ENCODE data around the gene UNC79. TPM values are rescaled to one million over a fixed set of nuclear protein-coding genes. Genes with fewer than 3 reads are reported as not detected.

UNC79 gene
- total RNA-seq, 1 experiment from 2014 or later: 0.05 TPM

GRCh38 chr14:93709249-93709648 is 278.5 kb downstream of the UNC79 start:
- in situ Hi-C loops (cut with HindIII; ENCODE audit: low pct_unique_long_range_greater_than_20kb, low sequenced_read_pairs) (no loop called here), intact Hi-C loops (cut with micrococcal nuclease; ENCODE audit: unreplicated experiment) (no loop called here)
- Histone ChIP-seq H3K4me3 (ENCODE audit: low read depth in 2 of 2, low read length in 2 of 2) (no peak overlapping the region), H3K36me3 (ENCODE audit: control insufficient read depth, insufficient read depth, low read length) (no peaks in the 10 kb centered on the region), H3K4me1 (ENCODE audit: control insufficient read depth, insufficient read depth, low read length) (no peaks in the 10 kb centered on the region), H3K27me3 (ENCODE audit: control insufficient read depth, insufficient read depth, low read length) (no peaks in the 10 kb centered on the region), H3K9me3 (ENCODE audit: control insufficient read depth, insufficient read depth, low read depth, low read length) (no peaks in the 10 kb centered on the region), H3K27ac (ENCODE audit: low read length) (no peak overlapping the region)
- ChIA-PET CTCF (no interaction called here), POLR2A (no interaction called here)
- ATAC-seq: no peak
- no peak for DNase-seq (ENCODE audit: low read depth, low spot score)
- BruUV-seq (replicated peaks): no TSS peak
- TF ChIP-seq POLR2AphosphoS5 (IDR thresholded peaks at IDR 0.05; ENCODE audit: low read depth, low read length): no peak
- no peak for TF ChIP-seq REST (IDR thresholded peaks at IDR 0.05; ENCODE audit: insufficient read depth in 1 of 2, low read depth in 2 of 2, low read length in 1 of 2)
- TF ChIP-seq SIN3A (IDR thresholded peaks at IDR 0.05; ENCODE audit: borderline replicate concordance, insufficient read depth, low read depth, low read length): no peak
- no peak for TF ChIP-seq TCF7L2 (IDR thresholded peaks at IDR 0.05; ENCODE audit: low read depth, low read length)
- no peak for TF ChIP-seq CTCF (IDR thresholded peaks at IDR 0.05)

- Histone ChIP-seq H3K27ac (ENCODE audit: low read length) (no peak overlapping the region), H3K9me3 (ENCODE audit: control insufficient read depth, insufficient read depth, low read depth, low read length) (no peaks in the 10 kb centered on the region), H3K27me3 (ENCODE audit: control insufficient read depth, insufficient read depth, low read length) (no peaks in the 10 kb centered on the region), H3K4me3 (ENCODE audit: low read depth in 2 of 2, low read length in 2 of 2) (no peak overlapping the region), H3K4me1 (ENCODE audit: control insufficient read depth, insufficient read depth, low read length) (no peaks in the 10 kb centered on the region), H3K36me3 (ENCODE audit: control insufficient read depth, insufficient read depth, low read length) (no peaks in the 10 kb centered on the region)
- POLR2A ChIA-PET: no interaction called here
- no TSS peak for BruUV-seq (replicated peaks)
- no peak for TF ChIP-seq TCF7L2 (IDR thresholded peaks at IDR 0.05; ENCODE audit: low read depth, low read length)
- no peak for TF ChIP-seq POLR2AphosphoS5 (IDR thresholded peaks at IDR 0.05; ENCODE audit: low read depth, low read length)
- no peak for TF ChIP-seq SIN3A (IDR thresholded peaks at IDR 0.05; ENCODE audit: borderline replicate concordance, insufficient read depth, low read depth, low read length)
- TF ChIP-seq CTCF (IDR thresholded peaks at IDR 0.05): no peak
- TF ChIP-seq REST (IDR thresholded peaks at IDR 0.05; ENCODE audit: insufficient read depth in 1 of 2, low read depth in 2 of 2, low read length in 1 of 2): no peak
- in situ Hi-C loops (cut with HindIII; ENCODE audit: low pct_unique_long_range_greater_than_20kb, low sequenced_read_pairs) (no loop called here), intact Hi-C loops (cut with micrococcal nuclease; ENCODE audit: unreplicated experiment) (no loop called here)
- ATAC-seq: no peak
- no peak for DNase-seq (ENCODE audit: low read depth, low spot score)
- CTCF ChIA-PET: no interaction called here
Measured at GRCh38 chr14:93712079-93712837, 281.5 kb downstream of the UNC79 start.
